DOHH2 (cell line): ENCODE measurements around the gene SMIM27.

Experiments
- H3F3A ChIP-seq: fragments of 200-600 bp; sonication (generic), shearing (Covaris generic); 2 replicates; pipeline ENCODE4 v1.6.0; 2016; ENCODE audit warnings: antibody characterized with exemption, mild to moderate bottlenecking; ENCODE audit not compliant: control insufficient read depth, insufficient read depth
- H3K27ac ChIP-seq: fragments of 200-600 bp; sonication (generic); 2 replicates; pipeline ENCODE4 v1.5.1; 2014; ENCODE audit warnings: low read depth, mild to moderate bottlenecking, low read length, moderate library complexity
- H3K27me3 ChIP-seq: fragments of 200-600 bp; sonication (generic); 2 replicates; pipeline ENCODE4 v1.6.1; 2014; ENCODE audit warnings: mild to moderate bottlenecking, low read length, mixed read lengths; ENCODE audit not compliant: control insufficient read depth
- H3K36me3 ChIP-seq: fragments of 200-600 bp; sonication (generic); 2 replicates; pipeline ENCODE4 v1.6.1; 2014; ENCODE audit warnings: mild to moderate bottlenecking, low read length, moderate library complexity, mixed read lengths; ENCODE audit not compliant: control insufficient read depth
- H3K4me1 ChIP-seq: fragments of 200-600 bp; sonication (generic); 2 replicates; pipeline ENCODE4 v1.6.1; 2014; ENCODE audit warnings: mild to moderate bottlenecking, low read length, mixed read lengths; ENCODE audit not compliant: control insufficient read depth
- H3K4me2 ChIP-seq: fragments of 200-600 bp; sonication (generic); 2 replicates; pipeline ENCODE4 v1.6.0; 2014; ENCODE audit warnings: mild to moderate bottlenecking, low read length, moderate library complexity
- H3K4me3 ChIP-seq: fragments of 200-600 bp; sonication (generic); 2 replicates; pipeline ENCODE4 v1.5.1; 2014; ENCODE audit warnings: mild to moderate bottlenecking, low read length, mixed read lengths
- H3K79me2 ChIP-seq: fragments of 200-600 bp; sonication (generic); 2 replicates; pipeline ENCODE4 v1.6.1; 2014; ENCODE audit warnings: mild to moderate bottlenecking, low read length, mixed read lengths; ENCODE audit not compliant: control insufficient read depth
- H3K9me2 ChIP-seq: fragments of 200-600 bp; sonication (generic); replicated peaks from 2 replicates; pipeline ENCODE4 v1.6.1; 2014; ENCODE audit warnings: mild to moderate bottlenecking, low read length, mixed read lengths; ENCODE audit not compliant: control insufficient read depth
- H3K9me3 ChIP-seq: fragments of 200-600 bp; sonication (generic); 2 replicates; pipeline ENCODE4 v1.6.1; 2014; ENCODE audit warnings: antibody characterized with exemption, low read length, mixed read lengths; ENCODE audit not compliant: control insufficient read depth, insufficient read depth
- H4K20me1 ChIP-seq: fragments of 200-600 bp; sonication (generic); 2 replicates; pipeline ENCODE4 v1.6.0; 2014; ENCODE audit warnings: low read depth, mild to moderate bottlenecking, antibody characterized with exemption, low read length, moderate library complexity; ENCODE audit not compliant: control insufficient read depth, insufficient read depth
- CTCF ChIP-seq: fragments of 200-600 bp; sonication (generic); IDR thresholded peaks from one replicate; pipeline ENCODE4 v1.5.1; 2014; ENCODE audit warnings: antibody characterized with exemption, mild to moderate bottlenecking, low read depth, low read length; ENCODE audit not compliant: poor library complexity, severe bottlenecking
- EZH2phosphoT487 ChIP-seq: fragments of 200-600 bp; sonication (generic); IDR thresholded peaks from 2 replicates; pipeline ENCODE4 v1.6.1; 2017; ENCODE audit warnings: borderline replicate concordance, mild to moderate bottlenecking, antibody characterized with exemption, low read length, moderate library complexity, mixed read lengths

Gene SMIM27

GRCh38 chr9:32570262-32570661, 18.1 kb downstream of the SMIM27 start:
- Histone ChIP-seq H3F3A (no peaks in the 10 kb centered on the region), H3K4me1 (peaks cover 17% of the 10 kb centered on the region), H3K79me2 (peaks cover 56% of the 10 kb centered on the region), H3K27me3 (no peaks in the 10 kb centered on the region), H4K20me1 (no peaks in the 10 kb centered on the region), H3K36me3 (peaks cover 30% of the 10 kb centered on the region), H3K27ac (no peak overlapping the region), H3K9me3 (no peaks in the 10 kb centered on the region), H3K4me2 (no peak overlapping the region), H3K9me2 (no peaks in the 10 kb centered on the region), H3K4me3 (no peak overlapping the region)
- TF ChIP-seq CTCF: no peak
- TF ChIP-seq EZH2phosphoT487: no peak

- H3K4me3 ChIP-seq: peak overlapping the region; percentile 94
- no peaks in the 10 kb centered on the region for H3K9me2 ChIP-seq
- H3F3A ChIP-seq: no peaks in the 10 kb centered on the region
- H3K4me1 ChIP-seq: peaks cover 17% of the 10 kb centered on the region
- peaks cover 46% of the 10 kb centered on the region for H3K79me2 ChIP-seq
- peaks cover 16% of the 10 kb centered on the region for H3K36me3 ChIP-seq
- H3K9me3 ChIP-seq: no peaks in the 10 kb centered on the region
- peak overlapping the region; percentile 69 for H3K4me2 ChIP-seq
- no peaks in the 10 kb centered on the region for H3K27me3 ChIP-seq
- H4K20me1 ChIP-seq: no peaks in the 10 kb centered on the region
- peak; percentile 83 for TF ChIP-seq CTCF
- no peak for TF ChIP-seq EZH2phosphoT487
- H3K27ac ChIP-seq: peak overlapping the region; percentile 54
These were observed 20.1 kb downstream of the SMIM27 start for GRCh38 chr9:32571969-32572899.

- Histone ChIP-seq H4K20me1 (no peaks in the 10 kb centered on the region), H3K27me3 (no peaks in the 10 kb centered on the region), H3K9me3 (no peaks in the 10 kb centered on the region), H3K4me3 (peak within 1 kb of the TSS; percentile 94), H3K27ac (peak within 1 kb of the TSS; percentile 54), H3K79me2 (peaks cover 42% of the 10 kb centered on the region), H3K4me2 (peak within 1 kb of the TSS; percentile 69), H3K36me3 (peaks cover 10% of the 10 kb centered on the region), H3F3A (no peaks in the 10 kb centered on the region), H3K9me2 (no peaks in the 10 kb centered on the region), H3K4me1 (peaks cover 17% of the 10 kb centered on the region)
- TF ChIP-seq CTCF: no peak
- TF ChIP-seq EZH2phosphoT487: no peak
These were observed 20.9 kb downstream of the SMIM27 start, which contains the start of gene NDUFB6 for GRCh38 chr9:32572900-32573523. Gene NDUFB6, minus strand, starts transcription at chr9:32573159. Its CDS starts 99 bp downstream, at chr9:32573060.
